H1 (cell line): ENCODE measurements around the gene GARNL3.

Experiments used
- BRCA1 ChIP-seq: IDR thresholded peaks from 2 replicates; pipeline ENCODE4 v1.6.1; 2012; ENCODE audit warnings: low read depth, low read length, improper control_type of control experiment
- EZH2 ChIP-seq: fragments of 200-600 bp; sonication (generic); IDR thresholded peaks from 2 replicates; pipeline ENCODE4 v1.7.1; 2012; ENCODE audit warnings: low read depth, mild to moderate bottlenecking, moderate library complexity, low read length, inconsistent platforms; ENCODE audit not compliant: severe bottlenecking
- TF ChIP-seq, protein P1 (sequence below), 3 experiments: IDR thresholded peaks; 1 replicate in 2 of 3; 2 replicates in 1 of 3; pipeline versions ENCODE4 v1.5.1 to v1.6.1; 2011; ENCODE audit warnings: low read length in 3 of 3, mild to moderate bottlenecking in 3 of 3, inconsistent platforms in 2 of 3, low read depth in 1 of 3, moderate library complexity in 1 of 3; ENCODE audit not compliant: insufficient read depth in 1 of 3; ENCODE audit errors: control extremely low read depth in 1 of 3

GRCh38 chr9:127263237-127263636, 1.3 kb upstream of the GARNL3 start:
- TF ChIP-seq EZH2 (no peak), BRCA1 (no peak)
- TF ChIP-seq, protein P1, sequence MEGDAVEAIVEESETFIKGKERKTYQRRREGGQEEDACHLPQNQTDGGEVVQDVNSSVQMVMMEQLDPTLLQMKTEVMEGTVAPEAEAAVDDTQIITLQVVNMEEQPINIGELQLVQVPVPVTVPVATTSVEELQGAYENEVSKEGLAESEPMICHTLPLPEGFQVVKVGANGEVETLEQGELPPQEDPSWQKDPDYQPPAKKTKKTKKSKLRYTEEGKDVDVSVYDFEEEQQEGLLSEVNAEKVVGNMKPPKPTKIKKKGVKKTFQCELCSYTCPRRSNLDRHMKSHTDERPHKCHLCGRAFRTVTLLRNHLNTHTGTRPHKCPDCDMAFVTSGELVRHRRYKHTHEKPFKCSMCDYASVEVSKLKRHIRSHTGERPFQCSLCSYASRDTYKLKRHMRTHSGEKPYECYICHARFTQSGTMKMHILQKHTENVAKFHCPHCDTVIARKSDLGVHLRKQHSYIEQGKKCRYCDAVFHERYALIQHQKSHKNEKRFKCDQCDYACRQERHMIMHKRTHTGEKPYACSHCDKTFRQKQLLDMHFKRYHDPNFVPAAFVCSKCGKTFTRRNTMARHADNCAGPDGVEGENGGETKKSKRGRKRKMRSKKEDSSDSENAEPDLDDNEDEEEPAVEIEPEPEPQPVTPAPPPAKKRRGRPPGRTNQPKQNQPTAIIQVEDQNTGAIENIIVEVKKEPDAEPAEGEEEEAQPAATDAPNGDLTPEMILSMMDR (IDR thresholded peaks at IDR 0.05; ENCODE audit: control extremely low read depth in 1 of 3, insufficient read depth in 1 of 3, low read depth in 1 of 3, low read length in 3 of 3) = no peak
